H9 (cell line): ENCODE data around the gene SLC37A4. TPM values are rescaled to one million over a fixed set of nuclear protein-coding genes. Genes with fewer than 3 reads are reported as not detected.

Experiments used
- DNase-seq: peaks from one replicate; pipeline ENCODE4 v3.0.0-alpha.2; 2017
- H2AFZ ChIP-seq: one replicate; pipeline ENCODE4 v1.6.1; 2013; ENCODE audit warnings: mild to moderate bottlenecking, low read length, control low read depth, moderate library complexity
- H2AK5ac ChIP-seq: 2 replicates; pipeline ENCODE4 v1.6.1; 2013; ENCODE audit warnings: low read length, control low read depth, mixed read lengths; ENCODE audit not compliant: insufficient read length
- H2BK120ac ChIP-seq: one replicate; pipeline ENCODE4 v1.6.1; 2013; ENCODE audit warnings: low read depth, mild to moderate bottlenecking, low read length, control low read depth, inconsistent platforms; ENCODE audit not compliant: poor library complexity, severe bottlenecking
- H2BK12ac ChIP-seq: 2 replicates; pipeline ENCODE4 v1.6.1; 2013; ENCODE audit warnings: low read length, control low read depth, mixed read lengths, low read depth; ENCODE audit not compliant: insufficient read length
- H2BK15ac ChIP-seq: 2 replicates; pipeline ENCODE4 v1.6.1; 2013; ENCODE audit warnings: low read depth, low read length, control low read depth
- H2BK20ac ChIP-seq: one replicate; pipeline ENCODE4 v1.6.1; 2013; ENCODE audit warnings: low read depth, mild to moderate bottlenecking, low read length, control low read depth, inconsistent platforms; ENCODE audit not compliant: poor library complexity, severe bottlenecking
- H2BK5ac ChIP-seq: 2 replicates; pipeline ENCODE4 v1.6.1; 2013; ENCODE audit warnings: low read length, control low read depth, mixed read lengths; ENCODE audit not compliant: insufficient read length
- H3K14ac ChIP-seq: 2 replicates; pipeline ENCODE4 v1.6.1; 2013; ENCODE audit warnings: low read length, control low read depth; ENCODE audit not compliant: insufficient read depth
- H3K18ac ChIP-seq: 2 replicates; pipeline ENCODE4 v1.6.1; 2013; ENCODE audit warnings: low read depth, mild to moderate bottlenecking, mixed read lengths, low read length, control low read depth; ENCODE audit not compliant: insufficient read length
- H3K23ac ChIP-seq: 2 replicates; pipeline ENCODE4 v1.6.1; 2013; ENCODE audit warnings: low read length, control low read depth, mixed read lengths, low read depth; ENCODE audit not compliant: insufficient read length
- H3K23me2 ChIP-seq: 2 replicates; pipeline ENCODE4 v1.6.1; 2013; ENCODE audit warnings: low read depth, mild to moderate bottlenecking, mixed read lengths, low read length, control low read depth; ENCODE audit not compliant: insufficient read length, poor library complexity, severe bottlenecking
- H3K27ac ChIP-seq: 2 replicates; pipeline ENCODE4 v1.5.1; 2013; ENCODE audit warnings: low read length, control low read depth, mixed read lengths, low read depth; ENCODE audit not compliant: insufficient read length
- H3K27me3 ChIP-seq: 2 replicates; pipeline ENCODE4 v1.6.1; 2013; ENCODE audit warnings: low read length, control low read depth, inconsistent platforms; ENCODE audit not compliant: insufficient read depth
- H3K4ac ChIP-seq: 2 replicates; pipeline ENCODE4 v1.6.1; 2013; ENCODE audit warnings: low read depth, mild to moderate bottlenecking, control low read depth, inconsistent platforms, low read length, moderate library complexity
- H3K4me1 ChIP-seq: 2 replicates; pipeline ENCODE4 v1.6.1; 2013; ENCODE audit warnings: low read length, control low read depth, inconsistent platforms; ENCODE audit not compliant: insufficient read depth
- H3K4me2 ChIP-seq: 2 replicates; pipeline ENCODE4 v1.6.1; 2013; ENCODE audit warnings: low read length, control low read depth, mixed read lengths; ENCODE audit not compliant: insufficient read length, insufficient read depth
- H3K56ac ChIP-seq: 2 replicates; pipeline ENCODE4 v1.6.1; 2013; ENCODE audit warnings: low read depth, mild to moderate bottlenecking, mixed read lengths, low read length, control low read depth; ENCODE audit not compliant: insufficient read length
- H3K79me1 ChIP-seq: 2 replicates; pipeline ENCODE4 v1.6.1; 2013; ENCODE audit warnings: low read depth, mild to moderate bottlenecking, moderate library complexity, low read length, control low read depth, inconsistent platforms; ENCODE audit not compliant: insufficient read depth, poor library complexity, severe bottlenecking
- H3K79me2 ChIP-seq: 2 replicates; pipeline ENCODE4 v1.6.1; 2013; ENCODE audit warnings: low read length, control low read depth, inconsistent platforms; ENCODE audit not compliant: insufficient read depth
- H3K9ac ChIP-seq: 2 replicates; pipeline ENCODE4 v1.6.1; 2013; ENCODE audit warnings: low read length, control low read depth, mixed read lengths; ENCODE audit not compliant: insufficient read length; ENCODE audit errors: extremely low read depth
- H3K9me3 ChIP-seq: one replicate; pipeline ENCODE4 v1.6.1; 2013; ENCODE audit warnings: low read depth, low read length, inconsistent platforms; ENCODE audit not compliant: control insufficient read depth
- H3T11ph ChIP-seq: one replicate; pipeline ENCODE4 v1.6.1; 2013; ENCODE audit warnings: mild to moderate bottlenecking, low read length, control low read depth, inconsistent platforms
- H4K20me1 ChIP-seq: one replicate; pipeline ENCODE4 v1.6.1; 2013; ENCODE audit not compliant: control insufficient read depth, insufficient read length, insufficient read depth
- H4K5ac ChIP-seq: 2 replicates; pipeline ENCODE4 v1.6.1; 2013; ENCODE audit warnings: low read depth, mild to moderate bottlenecking, mixed read lengths, low read length, control low read depth; ENCODE audit not compliant: insufficient read length
- H4K8ac ChIP-seq: replicated peaks from 2 replicates; pipeline ENCODE4 v1.6.1; 2013; ENCODE audit warnings: low read length, control low read depth, mixed read lengths, low read depth; ENCODE audit not compliant: insufficient read length
- H4K91ac ChIP-seq: 2 replicates; pipeline ENCODE4 v1.6.1; 2013; ENCODE audit warnings: low read depth, mild to moderate bottlenecking, moderate library complexity, mixed read lengths, low read length, control low read depth; ENCODE audit not compliant: insufficient read length
- H3K27ac Mint-ChIP-seq, 3 experiments: 2 replicates in 2 of 3; 3 replicates in 1 of 3; pipeline ENCODE4 v1.8.0; 2020 to 2021; ENCODE audit warnings: mixed read lengths in 3 of 3, mild to moderate bottlenecking in 1 of 3, moderate library complexity in 1 of 3
- H3K27me3 Mint-ChIP-seq: 2 replicates; pipeline ENCODE4 v1.8.0; 2021; ENCODE audit warnings: low read depth, mild to moderate bottlenecking, moderate library complexity, mixed read lengths
- H3K36me3 Mint-ChIP-seq, 3 experiments: 2 replicates in 2 of 3; 3 replicates in 1 of 3; pipeline ENCODE4 v1.8.0; 2020 to 2021; ENCODE audit warnings: low read depth in 3 of 3, mixed read lengths in 3 of 3; ENCODE audit not compliant: insufficient read depth in 1 of 3
- H3K4me1 Mint-ChIP-seq, 2 experiments: 2 replicates each; pipeline ENCODE4 v1.8.0; 2020; ENCODE audit warnings: mixed read lengths in 2 of 2
- H3K4me3 Mint-ChIP-seq, 2 experiments: 2 replicates in 1 of 2; 3 replicates in 1 of 2; pipeline ENCODE4 v1.8.0; 2020 to 2021; ENCODE audit warnings: mild to moderate bottlenecking in 2 of 2, mixed read lengths in 2 of 2, moderate library complexity in 1 of 2
- H3K9me3 Mint-ChIP-seq, 2 experiments: 2 replicates in 1 of 2; 3 replicates in 1 of 2; pipeline ENCODE4 v1.8.0; 2020; ENCODE audit warnings: mild to moderate bottlenecking in 2 of 2, mixed read lengths in 2 of 2, moderate library complexity in 1 of 2
- CTCF ChIP-seq: fragments of 200-600 bp; sonication (generic); conservative IDR thresholded peaks from 3 replicates; pipeline ENCODE4 v1.8.0; 2021; ENCODE audit warnings: antibody characterized with exemption, mild to moderate bottlenecking
- WGBS: extraction: QIAGEN DNeasy Blood & Tissue Kit; methylation state at CpG from one replicate; pipeline ENCODE4 v1.1.7; 2013; ENCODE audit warnings: missing lambda C conversion rate, low lambda C conversion rate, mixed read lengths; ENCODE audit not compliant: insufficient read length; ENCODE audit errors: extremely low coverage; 5-methylcytosine and 5-hydroxymethylcytosine counted together
- total RNA-seq: library from RNA; stranded (reverse); gene quantifications from 2 replicates; pipeline ENCODE4 v1.2.1, GENCODE V29; 2021

SLC37A4 gene
- total RNA-seq, 1 experiment from 2014 or later, result 41.0 TPM

GRCh38 chr11:119031912-119032280, 1.2 kb upstream of the SLC37A4 start:
- Histone ChIP-seq H2BK120ac (no peak overlapping the region), H3K4me1 (peaks cover 8% of the 10 kb centered on the region; the same call in 1 of the 2 replicates), H4K8ac (no peak overlapping the region), H3K56ac (no peak overlapping the region), H3K4ac (no peak overlapping the region), H2BK12ac (no peak overlapping the region), H3K18ac (no peak overlapping the region), H3K79me1 (peaks cover 3% of the 10 kb centered on the region), H3K79me2 (no peaks in the 10 kb centered on the region), H3K14ac (no peak overlapping the region), H3K9me3 (no peaks in the 10 kb centered on the region), H3K9ac (no peak overlapping the region), H2BK5ac (no peak overlapping the region), H3K27me3 (no peaks in the 10 kb centered on the region), H4K20me1 (no peaks in the 10 kb centered on the region), H4K91ac (no peak overlapping the region), H3K4me2 (no peak overlapping the region), H3K27ac (no peak overlapping the region), H2AFZ (no peak overlapping the region), H3T11ph (no peak overlapping the region), H2AK5ac (no peak overlapping the region), H3K23ac (no peak overlapping the region), H2BK20ac (no peak overlapping the region), H2BK15ac (no peak overlapping the region), H3K23me2 (peaks cover 14% of the 10 kb centered on the region), H4K5ac (no peak overlapping the region)
- Mint-ChIP-seq H3K27me3 (no peaks in the 10 kb centered on the region; the same call in 1 of the 2 replicates), H3K9me3 (no peaks in the 10 kb centered on the region), H3K4me3 (no peak overlapping the region), H3K36me3 (peaks cover 17 to 23% (median 23%) of the 10 kb centered on the region in 3 experiments), H3K27ac (no peak overlapping the region), H3K4me1 (peaks cover 18 to 20% of the 10 kb centered on the region in 2 experiments)
- no peak for DNase-seq
- no CpG with 5 or more reads among the region's 9 CpGs for WGBS
- TF ChIP-seq CTCF, result no peak
